HG02885 (cell line): ENCODE results near the gene IRGC.

ENCODE experiments used
- ATAC-seq: cut with Tn5 transposase; IDR thresholded peaks from one replicate; pipeline ENCODE4 v1.9.1; 2021; ENCODE audit warnings: mild to moderate bottlenecking; ENCODE audit not compliant: unreplicated experiment, poor library complexity

IRGC gene

GRCh38 chr19:43720936-43721335 lies 5.1 kb downstream of the IRGC start:
- no peak for ATAC-seq

GRCh38 chr19:43721469-43722048 lies 5.7 kb downstream of the IRGC start:
- ATAC-seq, result no peak

- ATAC-seq, result no peak
Observed at GRCh38 chr19:43723588-43723987, 7.7 kb downstream of the IRGC start.

GRCh38 chr19:43724896-43725295 lies 9.0 kb downstream of the IRGC start:
- no peak for ATAC-seq

- ATAC-seq, result no peak
Observed at GRCh38 chr19:43725468-43725867, 9.6 kb downstream of the IRGC start.

GRCh38 chr19:43726736-43727592 lies 11.1 kb downstream of the IRGC start:
- ATAC-seq, result no peak

- no peak for ATAC-seq
Observed at GRCh38 chr19:43727593-43727853, 11.6 kb downstream of the IRGC start.

- ATAC-seq, result no peak
Observed at GRCh38 chr19:43729919-43730318, 14.0 kb downstream of the IRGC start.

- ATAC-seq, result no peak
Observed at GRCh38 chr19:43731346-43731745, 15.5 kb downstream of the IRGC start.

GRCh38 chr19:43731846-43732245 lies 16.0 kb downstream of the IRGC start:
- no peak for ATAC-seq

GRCh38 chr19:43735013-43735412 lies 19.1 kb downstream of the IRGC start:
- no peak for ATAC-seq

GRCh38 chr19:43735957-43736356 lies 20.1 kb downstream of the IRGC start:
- no peak for ATAC-seq

GRCh38 chr19:43738780-43739211 lies 22.9 kb downstream of the IRGC start:
- ATAC-seq, result no peak

- ATAC-seq, result no peak
Observed at GRCh38 chr19:43739439-43740235, 23.8 kb downstream of the IRGC start.

- ATAC-seq, result no peak
Observed at GRCh38 chr19:43741075-43741825, 25.4 kb downstream of the IRGC start.

- ATAC-seq, result no peak
Observed at GRCh38 chr19:43743059-43743458, 27.2 kb downstream of the IRGC start.

GRCh38 chr19:43747557-43748204 lies 31.8 kb downstream of the IRGC start:
- ATAC-seq, result no peak

GRCh38 chr19:43748205-43748594 lies 32.3 kb downstream of the IRGC start:
- ATAC-seq, result no peak

- no peak for ATAC-seq
Observed at GRCh38 chr19:43748685-43749084, 32.8 kb downstream of the IRGC start.

GRCh38 chr19:43749152-43749551 lies 33.3 kb downstream of the IRGC start:
- no peak for ATAC-seq
